Medulla oblongata (tissue), 1 donor: ENCODE measurements around the gene ESRRB.

Source experiments
- DNase-seq: peaks from one replicate; pipeline ENCODE4 v3.0.0-alpha.2; 2015; ENCODE audit errors: extremely low spot score

ESRRB gene

DNA sequence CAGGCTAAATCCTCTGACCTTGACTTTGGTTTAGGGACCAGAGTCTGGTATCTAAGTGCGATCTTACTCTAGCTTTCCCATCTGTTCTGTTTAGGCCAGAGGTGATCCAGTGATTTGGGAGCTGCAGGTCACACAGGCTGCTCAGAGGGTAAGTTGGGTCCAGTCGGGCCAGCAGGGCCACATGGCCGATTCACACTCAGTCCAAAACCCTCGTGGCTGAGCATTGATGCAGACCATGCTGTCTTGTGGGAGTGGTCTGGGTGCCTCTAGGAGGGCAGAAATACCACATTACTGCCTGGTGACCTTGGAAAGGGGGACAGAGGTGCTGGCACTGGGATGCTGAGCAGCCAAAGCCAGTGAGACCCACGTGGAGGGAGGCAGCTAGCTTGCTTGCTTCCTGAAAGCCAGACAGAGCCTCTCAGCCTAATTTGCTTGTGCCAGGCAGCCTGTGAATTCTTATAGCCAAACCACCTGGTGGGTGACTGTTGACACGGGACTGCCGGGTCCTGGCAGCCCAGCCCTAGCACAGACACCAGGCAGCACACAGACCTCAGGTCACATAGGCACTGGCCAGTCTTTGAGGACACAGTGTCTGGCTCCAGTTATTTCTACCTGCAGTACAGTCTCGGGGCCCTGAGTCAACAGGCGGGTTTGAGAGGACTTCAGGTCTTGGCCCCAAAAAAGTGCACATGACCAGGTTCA lies 31.7 kb downstream of the ESRRB start:
- DNase-seq = no peak

DNA sequence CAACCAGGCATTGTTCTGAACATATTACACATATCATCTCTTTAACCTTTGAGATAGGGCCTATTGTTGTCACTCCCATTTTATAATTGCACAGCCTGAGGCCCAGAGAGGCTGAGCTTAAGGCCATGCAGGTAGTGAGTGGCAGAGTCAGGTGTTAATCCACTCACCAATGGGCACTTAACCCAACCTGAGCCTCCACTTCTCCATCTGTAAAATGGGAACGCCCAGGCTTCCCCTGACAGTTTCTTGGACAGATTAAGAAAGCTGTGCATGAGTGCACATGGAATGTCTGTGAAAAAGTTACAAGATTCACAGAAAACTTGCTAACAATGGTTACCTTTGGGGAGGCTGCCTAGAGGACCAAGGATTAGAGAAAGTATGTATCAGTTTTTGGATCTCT lies 32.9 kb downstream of the ESRRB start:
- no peak for DNase-seq

DNA sequence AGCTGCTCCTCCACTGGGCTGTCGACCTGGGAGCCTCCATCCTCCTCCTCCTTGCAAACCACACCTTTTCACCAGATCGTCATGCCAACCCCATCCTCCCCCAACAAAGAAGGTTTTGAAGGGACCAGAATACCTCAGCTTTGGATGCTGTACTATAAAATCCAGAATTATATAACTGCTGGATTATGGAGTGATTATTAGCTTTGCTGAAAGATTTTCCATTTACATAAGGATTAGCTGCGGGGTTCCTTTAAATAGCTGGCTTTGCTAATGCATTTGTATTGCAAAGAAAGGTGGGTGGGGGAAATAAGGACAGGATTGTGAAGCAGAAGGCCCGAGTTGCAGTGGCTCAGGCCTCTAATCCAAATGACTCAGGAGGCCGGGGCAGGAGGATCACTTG lies 36.6 kb downstream of the ESRRB start:
- DNase-seq = no peak

DNA sequence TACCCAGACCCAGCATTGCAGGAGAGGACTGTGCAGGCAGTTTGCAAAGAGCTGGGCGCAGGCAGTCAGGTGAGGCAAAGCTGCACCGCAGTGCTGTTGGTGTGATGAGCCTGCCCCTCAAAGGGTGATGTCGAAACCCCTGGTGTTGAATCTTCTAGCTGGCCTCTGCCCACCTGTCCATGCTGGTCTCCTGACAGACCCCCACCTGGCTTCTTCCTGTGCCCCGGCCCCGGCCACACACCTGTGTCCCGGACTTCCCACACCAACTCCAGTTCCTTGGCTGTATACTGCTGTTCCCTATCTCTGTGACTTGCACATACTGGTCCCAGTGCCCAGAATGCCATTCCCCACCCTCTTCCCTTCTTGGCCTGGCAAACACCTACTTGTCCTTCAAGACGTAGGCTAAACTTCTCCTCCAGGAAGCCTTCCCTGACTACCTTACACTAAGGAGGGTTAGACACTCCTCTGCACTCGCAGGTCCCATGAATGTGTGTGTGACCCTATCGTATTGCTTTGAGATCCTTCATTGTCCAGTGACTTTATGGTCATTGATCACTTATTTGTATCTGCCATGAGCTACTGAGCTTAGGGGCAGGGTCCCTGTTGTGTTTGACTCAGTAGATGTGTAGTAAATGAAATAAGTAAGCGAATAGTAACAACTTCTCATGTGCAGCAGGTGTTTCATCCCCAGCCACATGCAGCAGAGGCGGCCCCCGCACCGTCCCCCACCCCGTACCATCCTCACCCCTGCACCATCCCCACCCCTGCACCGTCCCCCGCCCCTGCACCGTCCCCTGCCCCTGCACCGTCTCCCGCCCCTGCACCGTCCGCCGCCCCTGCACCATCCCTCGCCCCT lies 37.4 kb downstream of the ESRRB start:
- no peak for DNase-seq

DNA sequence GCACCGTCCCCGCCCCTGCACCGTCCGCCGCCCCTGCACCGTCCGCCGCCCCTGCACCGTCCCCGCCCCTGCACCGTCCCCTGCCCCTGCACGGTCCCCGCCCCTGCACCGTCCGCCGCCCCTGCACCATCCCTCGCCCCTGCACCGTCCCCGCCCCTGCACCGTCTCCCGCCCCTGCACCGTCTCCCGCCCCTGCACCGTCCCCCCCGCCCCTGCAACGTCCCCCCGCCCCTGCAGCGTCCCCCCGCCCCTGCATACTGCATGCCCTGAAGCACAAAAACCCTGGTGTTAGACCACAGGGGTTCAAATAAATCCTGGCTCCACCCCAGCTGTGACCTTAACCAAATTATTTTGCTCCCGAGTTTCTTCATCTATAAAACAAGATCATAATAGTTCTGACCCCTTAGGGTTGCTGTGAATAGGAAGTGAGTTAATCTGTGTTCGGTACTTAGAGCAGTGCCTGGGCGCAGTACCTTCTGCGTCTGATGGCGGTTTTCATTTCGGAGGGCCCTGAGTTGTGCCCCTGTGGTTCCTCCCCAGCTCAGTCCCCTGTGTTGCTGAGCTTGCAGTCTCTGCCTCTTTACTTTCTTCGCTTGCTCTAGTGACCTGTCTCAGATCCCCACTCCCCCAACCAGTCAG lies 38.1 kb downstream of the ESRRB start:
- no peak for DNase-seq

DNA sequence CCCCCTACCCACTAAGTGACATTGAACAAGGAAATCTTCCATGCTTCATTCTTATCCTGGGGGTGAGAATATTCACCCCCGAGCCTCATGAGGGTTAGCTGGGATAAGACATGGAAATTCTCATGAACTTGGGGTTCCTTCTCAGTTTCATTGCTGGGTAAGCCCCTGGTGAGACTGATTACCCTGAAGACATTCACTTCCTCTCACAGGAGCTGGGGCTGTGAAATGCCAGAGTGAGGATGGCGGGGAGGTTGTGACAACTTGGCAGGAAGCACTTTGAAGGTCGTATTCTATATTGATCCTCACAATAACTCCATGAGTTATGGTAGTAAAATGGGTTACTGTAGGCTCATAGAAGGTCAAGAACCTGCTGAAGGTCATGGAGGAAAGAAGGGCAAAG lies 43.5 kb downstream of the ESRRB start:
- DNase-seq = no peak

DNA sequence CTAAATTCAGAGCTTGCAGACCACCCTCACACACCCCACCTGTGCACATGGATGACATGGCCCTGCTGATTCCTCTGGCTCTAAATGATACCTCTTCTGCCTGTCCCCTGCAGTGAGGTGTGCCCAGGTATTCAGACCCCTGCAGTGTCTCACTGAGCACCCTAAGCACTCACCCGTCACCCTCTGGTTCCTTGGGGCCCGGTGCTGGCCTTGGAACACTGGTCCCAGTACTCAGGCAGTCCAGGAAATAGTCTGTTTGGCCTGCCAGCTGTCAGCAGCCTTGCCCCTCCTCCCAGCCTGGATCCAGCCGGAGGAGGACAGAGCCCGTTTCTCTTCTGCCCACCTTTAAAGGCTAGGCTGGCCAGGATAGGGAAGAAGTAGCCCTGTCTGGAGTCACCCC lies 44.9 kb downstream of the ESRRB start:
- DNase-seq = no peak

DNA sequence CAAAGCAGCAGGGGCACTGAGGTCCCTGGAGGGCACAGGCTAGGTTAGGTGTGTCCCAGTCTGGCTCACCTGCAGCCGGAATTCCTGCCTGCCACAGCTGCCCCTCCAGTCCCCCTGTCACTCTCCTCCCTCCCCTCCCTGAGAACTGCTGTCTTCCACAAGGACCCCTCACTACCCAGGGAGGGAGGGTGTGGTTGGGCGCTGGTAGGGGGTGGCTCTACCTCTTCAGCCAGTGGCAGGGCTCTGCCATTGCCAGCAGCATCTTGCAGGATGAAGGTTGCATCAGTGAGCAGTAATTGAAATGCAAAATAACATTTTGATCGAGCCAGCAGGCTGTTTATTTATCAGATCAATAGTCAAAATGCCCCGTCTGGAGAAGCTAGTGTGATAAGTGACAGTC lies 45.7 kb downstream of the ESRRB start:
- no peak for DNase-seq

DNA sequence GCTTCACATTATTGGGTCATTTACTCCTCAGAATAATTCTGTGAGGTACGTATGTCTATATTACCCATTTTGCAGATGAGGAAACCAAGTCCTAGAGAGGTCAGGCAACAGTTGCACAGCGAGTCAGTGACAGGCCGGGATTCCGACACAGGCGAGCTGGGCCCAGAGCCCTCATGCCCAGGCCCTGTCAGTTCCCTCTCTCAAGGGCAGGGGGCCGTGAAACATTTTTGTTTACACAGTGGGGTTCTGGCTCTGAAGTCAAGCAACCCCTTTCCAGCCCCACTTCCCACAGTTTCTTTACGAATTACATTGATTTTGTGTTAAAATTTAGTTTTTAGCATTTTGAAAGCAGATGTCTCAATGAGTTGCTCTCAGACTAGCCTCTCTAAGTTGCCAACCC lies 46.7 kb downstream of the ESRRB start:
- no peak for DNase-seq

DNA sequence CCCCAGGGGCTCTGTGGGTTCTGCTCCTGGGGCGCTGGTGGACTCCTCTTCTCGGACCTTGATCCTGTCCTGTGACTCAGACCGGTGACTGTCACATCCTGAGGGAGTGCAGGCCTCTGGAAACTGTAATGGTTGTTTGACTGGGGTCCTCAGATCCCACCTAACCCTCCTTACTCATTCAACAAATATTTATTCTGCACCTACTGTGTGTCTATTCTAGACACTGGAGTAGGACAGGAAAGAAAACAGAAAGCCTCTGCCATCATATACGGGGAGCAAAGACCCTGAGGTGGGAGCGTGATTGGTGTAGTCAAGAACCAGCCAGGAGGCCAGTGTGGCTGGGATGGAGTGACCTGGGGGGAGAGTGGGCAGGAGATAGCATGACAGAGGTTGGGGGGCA lies 47.6 kb downstream of the ESRRB start:
- no peak for DNase-seq

DNA sequence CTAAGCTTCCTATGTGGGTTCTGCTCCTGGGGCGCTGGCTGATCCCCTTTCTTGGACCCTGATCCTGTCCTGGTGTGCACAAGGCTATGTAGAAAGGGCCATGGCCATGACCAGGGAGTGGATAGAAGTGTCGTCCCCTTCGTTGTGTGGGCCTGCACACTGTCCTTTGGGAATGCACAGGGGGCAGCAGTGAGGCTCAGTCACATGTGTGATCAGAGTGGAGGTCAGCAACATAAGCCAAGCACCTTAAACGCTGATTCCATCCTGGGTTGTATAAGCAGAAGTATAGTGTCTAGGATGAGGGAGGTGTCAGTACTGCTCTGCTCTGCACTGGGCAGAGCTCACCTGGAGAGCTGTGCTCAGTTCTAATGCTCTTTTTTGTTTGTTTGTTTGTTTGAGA lies 48.4 kb downstream of the ESRRB start:
- no peak for DNase-seq

DNA sequence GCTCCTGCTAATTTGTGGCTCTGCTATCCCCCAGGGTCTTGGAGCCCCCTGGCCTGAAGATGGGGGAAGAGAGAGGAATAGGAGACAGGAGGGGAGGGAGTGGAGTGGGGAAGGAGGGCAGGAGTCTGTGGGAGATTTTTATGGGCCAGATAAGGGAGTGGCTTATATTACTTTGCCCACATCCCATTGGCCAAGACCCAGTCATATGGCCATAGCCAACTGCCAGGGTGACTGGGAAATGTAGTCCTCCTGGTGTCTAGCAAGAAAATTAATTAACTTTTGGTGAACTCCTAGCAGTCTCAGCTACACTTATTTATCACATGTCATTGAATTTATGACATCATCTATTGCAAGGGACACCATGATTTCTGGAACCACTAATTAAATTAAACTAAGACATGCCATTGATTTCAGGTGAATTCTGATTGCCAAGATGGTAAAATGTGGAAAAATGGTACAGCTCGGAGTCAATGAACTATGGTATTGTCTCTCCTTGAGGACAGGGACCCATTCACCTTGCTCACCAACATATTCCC lies 50.3 kb downstream of the ESRRB start:
- no peak for DNase-seq

DNA sequence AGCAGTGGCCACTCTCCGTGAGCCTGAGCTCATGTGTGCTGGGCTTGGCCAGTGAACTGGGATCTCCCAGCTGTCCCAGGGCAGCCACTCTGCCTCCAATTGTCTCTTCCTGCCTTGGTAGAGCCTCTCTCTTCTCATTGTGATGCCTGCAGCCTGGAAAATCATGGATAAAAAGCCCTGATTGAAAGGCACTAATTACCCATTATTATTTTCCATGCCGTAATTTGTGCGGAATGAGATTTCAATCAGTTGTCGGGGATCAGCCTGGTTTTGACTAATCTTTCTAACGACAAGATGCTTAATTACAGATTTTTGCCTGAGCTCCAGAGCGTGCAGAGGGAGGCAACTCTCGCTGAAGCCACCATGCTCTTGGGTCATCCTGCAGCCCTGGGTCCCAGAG lies 52.7 kb downstream of the ESRRB start:
- DNase-seq = no peak

DNA sequence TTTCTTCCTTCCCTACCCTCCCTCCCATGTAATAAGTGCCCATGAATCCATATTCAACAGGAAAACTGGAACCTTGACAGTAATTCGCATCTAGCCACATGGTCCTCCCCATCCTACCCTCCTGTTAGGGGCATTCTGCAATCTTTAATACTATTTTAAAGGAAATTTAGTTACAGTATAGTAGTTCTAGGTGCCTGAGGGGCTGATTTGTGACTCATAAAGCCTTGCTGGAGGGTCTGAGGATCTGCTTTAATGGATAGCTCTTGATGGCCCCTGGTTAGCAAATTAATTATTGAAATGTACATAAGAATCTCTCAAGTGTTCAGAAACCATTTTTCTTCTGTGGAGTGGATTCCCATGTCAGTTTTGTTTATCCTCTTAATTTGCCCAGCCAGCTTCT lies 54.1 kb downstream of the ESRRB start:
- DNase-seq = no peak

DNA sequence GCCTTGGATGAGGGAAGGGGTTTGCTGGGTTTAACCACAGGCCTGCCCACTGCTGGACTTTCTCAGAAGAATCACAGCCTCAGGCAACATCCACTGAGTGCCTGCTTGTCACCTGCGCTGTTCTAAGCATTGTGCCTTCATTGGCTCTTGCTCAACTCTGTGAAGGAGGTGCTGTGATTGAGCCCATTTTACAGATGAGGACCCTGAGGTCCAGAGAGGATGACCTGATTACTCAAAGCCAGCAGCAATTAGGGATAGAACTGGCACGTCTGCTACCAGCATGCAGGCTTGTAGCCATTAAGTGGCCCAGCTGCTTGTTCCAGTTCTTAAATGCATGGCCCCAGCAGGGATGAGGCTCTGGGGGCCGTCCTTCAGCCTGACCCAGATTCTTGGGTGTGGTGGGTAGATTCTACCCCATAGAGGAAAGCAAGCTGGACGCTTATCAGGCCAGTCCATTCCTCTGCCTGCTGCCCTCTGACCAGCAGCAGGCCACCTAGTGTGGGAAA lies 54.6 kb downstream of the ESRRB start:
- no peak for DNase-seq

DNA sequence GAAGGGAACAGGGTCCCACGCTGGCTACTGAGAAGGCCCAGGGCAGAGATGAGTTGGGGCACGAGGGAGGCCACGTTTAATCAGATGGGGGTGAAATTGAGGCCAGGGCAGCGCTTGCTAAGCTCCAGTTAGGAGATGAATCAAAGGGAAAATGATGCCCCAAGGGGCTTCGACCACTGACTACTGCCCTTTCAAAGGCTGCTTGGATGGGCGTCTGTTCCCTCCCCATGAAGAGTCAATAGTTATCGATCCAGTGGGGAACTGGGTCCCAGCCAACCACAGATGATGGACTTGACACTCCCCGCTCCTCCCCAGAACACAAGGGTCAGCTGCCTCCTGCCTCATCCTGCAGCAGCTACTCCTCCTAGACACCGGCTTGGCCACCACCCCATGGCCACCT lies 55.6 kb downstream of the ESRRB start:
- no peak for DNase-seq

DNA sequence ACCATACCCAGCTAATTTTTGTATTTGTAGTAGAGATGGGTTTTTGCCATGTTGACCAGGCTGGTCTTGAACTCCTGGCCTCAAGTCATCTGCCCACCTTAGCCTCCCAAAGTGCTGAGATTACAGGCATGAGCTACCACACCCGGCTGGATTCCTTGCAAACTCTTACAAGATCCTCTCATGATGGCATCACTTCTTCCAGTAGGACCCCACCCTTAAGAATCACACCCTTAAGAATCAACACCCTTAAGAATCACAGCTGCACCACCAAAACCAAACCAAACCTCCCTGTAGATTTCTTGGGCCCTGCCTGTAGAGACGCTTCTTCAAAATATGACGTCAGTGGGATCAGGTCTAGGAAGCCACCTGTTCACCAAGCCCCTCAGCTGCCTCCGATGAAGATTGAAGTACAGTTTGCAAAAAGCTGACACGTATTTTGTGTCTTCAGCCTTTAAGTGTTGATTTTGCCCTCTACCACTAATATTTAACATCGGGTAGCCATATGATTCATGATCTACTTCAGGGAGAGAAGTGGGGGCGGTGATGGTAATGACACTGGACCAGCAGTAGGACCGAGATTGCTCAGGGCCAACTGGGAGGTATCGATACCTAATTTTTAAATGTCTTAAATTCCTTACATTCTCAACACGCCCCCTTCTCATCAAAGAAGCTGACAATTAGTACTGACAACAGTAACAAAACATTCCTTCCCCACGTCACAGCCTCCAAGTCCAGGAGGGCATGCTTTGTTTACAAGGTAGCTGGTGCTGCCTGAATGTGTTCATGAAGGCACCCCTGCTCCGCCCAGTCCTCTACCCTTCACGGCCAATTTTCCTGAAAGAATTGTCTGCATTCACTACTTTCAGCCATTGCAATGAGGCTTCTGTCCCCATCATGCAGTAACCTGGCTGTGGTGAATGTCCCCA lies 57.2 kb downstream of the ESRRB start:
- DNase-seq = no peak

DNA sequence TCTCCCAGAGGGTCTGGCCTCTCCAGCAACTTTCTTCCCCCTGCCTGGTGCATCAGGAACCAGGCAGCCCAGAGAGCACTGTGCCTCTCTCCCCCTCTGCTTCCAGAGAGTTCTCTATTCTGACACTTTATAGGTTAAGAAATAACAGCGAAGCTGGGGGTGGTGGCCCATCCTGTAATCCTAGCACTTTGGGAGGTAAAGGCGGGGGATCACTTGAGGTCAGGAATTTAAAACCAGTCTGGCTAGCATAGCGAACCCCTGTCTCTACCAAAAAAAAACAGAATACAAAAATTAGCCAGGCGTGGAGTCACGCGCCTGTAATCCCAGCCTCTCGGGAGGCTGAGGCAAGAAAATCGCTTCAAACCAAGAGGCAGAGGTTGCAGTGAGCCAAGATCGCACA lies 58.3 kb downstream of the ESRRB start:
- no peak for DNase-seq

DNA sequence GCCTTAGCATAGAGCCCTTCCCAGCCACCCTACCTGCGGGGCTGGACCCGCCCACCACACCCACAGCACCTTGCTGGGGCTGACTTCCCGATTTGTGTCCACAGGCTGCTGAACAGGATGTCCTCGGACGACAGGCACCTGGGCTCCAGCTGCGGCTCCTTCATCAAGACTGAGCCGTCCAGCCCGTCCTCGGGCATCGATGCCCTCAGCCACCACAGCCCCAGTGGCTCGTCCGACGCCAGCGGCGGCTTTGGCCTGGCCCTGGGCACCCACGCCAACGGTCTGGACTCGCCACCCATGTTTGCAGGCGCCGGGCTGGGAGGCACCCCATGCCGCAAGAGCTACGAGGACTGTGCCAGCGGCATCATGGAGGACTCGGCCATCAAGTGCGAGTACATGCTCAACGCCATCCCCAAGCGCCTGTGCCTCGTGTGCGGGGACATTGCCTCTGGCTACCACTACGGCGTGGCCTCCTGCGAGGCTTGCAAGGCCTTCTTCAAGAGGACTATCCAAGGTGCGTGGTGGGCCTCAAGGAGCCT lies 63.4 kb downstream of the ESRRB start:
- no peak for DNase-seq

DNA sequence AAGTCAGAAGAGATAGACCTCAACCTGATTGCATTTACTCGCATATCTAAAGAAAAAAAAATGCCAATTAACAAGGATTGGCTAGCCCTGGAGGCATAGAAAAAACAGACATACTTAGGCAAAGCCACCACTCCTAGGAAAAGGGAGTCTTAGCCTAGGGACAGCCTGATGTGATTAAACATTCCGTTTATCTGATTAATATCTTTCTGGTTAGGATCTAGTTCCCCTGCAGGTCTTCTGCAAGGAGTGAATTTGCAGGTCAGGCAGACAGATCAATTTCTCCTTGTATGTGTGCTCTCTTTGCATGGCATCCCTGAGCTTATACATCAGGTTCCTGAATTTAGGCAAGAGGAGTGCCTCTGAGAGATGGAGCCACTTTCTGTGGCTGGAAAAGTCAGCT lies 70.5 kb downstream of the ESRRB start:
- no peak for DNase-seq

DNA sequence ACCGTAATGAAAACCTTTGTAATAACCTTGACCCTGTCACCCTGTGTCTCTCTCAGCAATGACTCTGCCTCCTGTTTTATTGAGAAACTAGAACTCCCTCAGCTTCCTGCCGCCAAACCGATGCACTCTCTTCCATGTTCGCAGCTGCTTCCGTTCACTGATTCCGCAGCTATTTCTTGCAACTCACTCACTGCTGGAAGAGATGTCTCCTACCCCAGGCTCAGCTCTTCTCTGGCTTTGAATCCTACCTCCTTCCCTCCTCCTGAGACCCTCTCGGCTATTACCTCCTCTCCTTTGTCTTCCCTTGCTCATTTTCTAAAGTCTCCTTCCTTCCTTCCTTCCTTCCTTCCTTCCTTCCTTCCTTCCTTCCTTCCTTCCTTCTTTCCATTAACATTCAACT lies 71.0 kb downstream of the ESRRB start:
- DNase-seq = no peak
